ENCODE measurements around the gene BCAS3.

The BCAS3 gene

GRCh38 chr17:61251939-61252865 lies 574.6 kb downstream of the BCAS3 start:
- DNase-seq (ENCODE audit: low read depth), result no peak

GRCh38 chr17:61253362-61253761 lies 575.7 kb downstream of the BCAS3 start:
- no peak for DNase-seq (ENCODE audit: low read depth)

GRCh38 chr17:61253937-61254574 lies 576.4 kb downstream of the BCAS3 start:
- no peak for DNase-seq (ENCODE audit: low read depth)

GRCh38 chr17:61254904-61255303 lies 577.3 kb downstream of the BCAS3 start:
- no peak for DNase-seq (ENCODE audit: low read depth)

- DNase-seq (ENCODE audit: low read depth), result no peak
These were observed 578.0 kb downstream of the BCAS3 start for GRCh38 chr17:61255647-61256046.

- no peak for DNase-seq (ENCODE audit: low read depth)
These were observed 581.7 kb downstream of the BCAS3 start for GRCh38 chr17:61259360-61259759.

GRCh38 chr17:61260071-61260797 lies 582.6 kb downstream of the BCAS3 start:
- no peak for DNase-seq (ENCODE audit: low read depth)

GRCh38 chr17:61261001-61261637 lies 583.5 kb downstream of the BCAS3 start:
- DNase-seq (ENCODE audit: low read depth), result no peak

GRCh38 chr17:61265397-61265796 lies 587.7 kb downstream of the BCAS3 start:
- DNase-seq (ENCODE audit: low read depth), result no peak

- no peak for DNase-seq (ENCODE audit: low read depth)
These were observed 590.2 kb downstream of the BCAS3 start for GRCh38 chr17:61267847-61268246.

GRCh38 chr17:61275395-61275794 lies 597.7 kb downstream of the BCAS3 start:
- no peak for DNase-seq (ENCODE audit: low read depth)

GRCh38 chr17:61276806-61277205 lies 599.2 kb downstream of the BCAS3 start:
- no peak for DNase-seq (ENCODE audit: low read depth)

GRCh38 chr17:61279476-61280145 lies 602.0 kb downstream of the BCAS3 start:
- DNase-seq (ENCODE audit: low read depth), result no peak

GRCh38 chr17:61280338-61280737 lies 602.7 kb downstream of the BCAS3 start:
- no peak for DNase-seq (ENCODE audit: low read depth)

- no peak for DNase-seq (ENCODE audit: low read depth)
These were observed 603.2 kb downstream of the BCAS3 start for GRCh38 chr17:61280851-61281250.

- DNase-seq (ENCODE audit: low read depth), result no peak
These were observed 604.7 kb downstream of the BCAS3 start for GRCh38 chr17:61282377-61282776.

- no peak for DNase-seq (ENCODE audit: low read depth)
These were observed 605.4 kb downstream of the BCAS3 start for GRCh38 chr17:61283043-61283442.

GRCh38 chr17:61284174-61284573 lies 606.5 kb downstream of the BCAS3 start:
- no peak for DNase-seq (ENCODE audit: low read depth)

GRCh38 chr17:61284746-61285145 lies 607.1 kb downstream of the BCAS3 start:
- DNase-seq (ENCODE audit: low read depth), result no peak

GRCh38 chr17:61285526-61286320 lies 608.1 kb downstream of the BCAS3 start:
- no peak for DNase-seq (ENCODE audit: low read depth)

- no peak for DNase-seq (ENCODE audit: low read depth)
These were observed 608.8 kb downstream of the BCAS3 start for GRCh38 chr17:61286449-61286848.

Measured in activated gamma-delta T cell treated with anti-CD3 and anti-CD28 coated beads, Interleukin-2, amount 50 U/mL, for 16 hours (primary cell).